ENCODE data around the gene RASD1. TPM values are rescaled to one million over a fixed set of nuclear protein-coding genes. Genes with fewer than 3 reads are reported as not detected.

Gene RASD1
- total RNA-seq, 1 donor from 2014 or later = 25.4 TPM

GRCh38 chr17:17514993-17515933, 19.1 kb upstream of the RASD1 start:
- Histone ChIP-seq H3K36me3 (peaks cover under 1% of the 10 kb centered on the region), H3K9me3 (replicated peaks) (no peaks in the 10 kb centered on the region), H3K4me3 (no peak overlapping the region), H3K4me1 (no peaks in the 10 kb centered on the region), H3K27me3 (ENCODE audit: low read depth) (no peaks in the 10 kb centered on the region), H3K27ac (replicated peaks) (no peak overlapping the region)
- no peak for TF ChIP-seq CTCF (IDR thresholded peaks at IDR 0.05; ENCODE audit: borderline replicate concordance)
- no peak for DNase-seq
- intact Hi-C loops (cut with micrococcal nuclease) = no loop called here

GRCh38 chr17:17514361-17514992, 18.3 kb upstream of the RASD1 start:
- H3K27ac ChIP-seq (replicated peaks) = no peak overlapping the region
- no peaks in the 10 kb centered on the region for H3K27me3 ChIP-seq (ENCODE audit: low read depth)
- intact Hi-C loops (cut with micrococcal nuclease) = no loop called here
- H3K4me1 ChIP-seq = no peaks in the 10 kb centered on the region
- no peaks in the 10 kb centered on the region for H3K36me3 ChIP-seq
- H3K4me3 ChIP-seq = no peak overlapping the region
- peak; percentile 1 for DNase-seq
- no peak for TF ChIP-seq CTCF (IDR thresholded peaks at IDR 0.05; ENCODE audit: borderline replicate concordance)
- no peaks in the 10 kb centered on the region for H3K9me3 ChIP-seq (replicated peaks)

- Histone ChIP-seq H3K27me3 (ENCODE audit: low read depth) (no peaks in the 10 kb centered on the region), H3K27ac (replicated peaks) (no peak overlapping the region), H3K36me3 (no peaks in the 10 kb centered on the region), H3K4me1 (no peaks in the 10 kb centered on the region), H3K4me3 (no peak overlapping the region), H3K9me3 (replicated peaks) (no peaks in the 10 kb centered on the region)
- no peak for TF ChIP-seq CTCF (IDR thresholded peaks at IDR 0.05; ENCODE audit: borderline replicate concordance)
- intact Hi-C loops (cut with micrococcal nuclease) = no loop called here
- peak; percentile 9 for DNase-seq
Observed at GRCh38 chr17:17513626-17514025, 17.4 kb upstream of the RASD1 start.

- no peak overlapping the region for H3K4me3 ChIP-seq
- TF ChIP-seq CTCF (IDR thresholded peaks at IDR 0.05; ENCODE audit: borderline replicate concordance) = no peak
- H3K4me1 ChIP-seq = peaks cover under 1% of the 10 kb centered on the region
- no peak overlapping the region for H3K27ac ChIP-seq (replicated peaks)
- no peaks in the 10 kb centered on the region for H3K9me3 ChIP-seq (replicated peaks)
- H3K27me3 ChIP-seq (ENCODE audit: low read depth) = no peaks in the 10 kb centered on the region
- DNase-seq = peak; percentile 6
- H3K36me3 ChIP-seq = no peaks in the 10 kb centered on the region
- intact Hi-C loops (cut with micrococcal nuclease) = no loop called here
Observed at GRCh38 chr17:17512866-17513265, 16.7 kb upstream of the RASD1 start.

GRCh38 chr17:17511881-17512858, 16.0 kb upstream of the RASD1 start:
- Histone ChIP-seq H3K27me3 (ENCODE audit: low read depth) (no peaks in the 10 kb centered on the region), H3K36me3 (no peaks in the 10 kb centered on the region), H3K4me3 (no peak overlapping the region), H3K27ac (replicated peaks) (no peak overlapping the region), H3K4me1 (peaks cover 7% of the 10 kb centered on the region), H3K9me3 (replicated peaks) (no peaks in the 10 kb centered on the region)
- DNase-seq = peak; percentile 9
- intact Hi-C loops (cut with micrococcal nuclease) = no loop called here
- TF ChIP-seq CTCF (IDR thresholded peaks at IDR 0.05; ENCODE audit: borderline replicate concordance) = no peak
